ENCODE data around the gene ATP8A2.

- no peak for TF ChIP-seq RAD21 (IDR thresholded peaks at IDR 0.05; ENCODE audit: insufficient read depth, low read depth, low read length)
- no peak for TF ChIP-seq BCL3 (IDR thresholded peaks at IDR 0.05; ENCODE audit: borderline replicate concordance, insufficient read depth, low read depth, low read length, poor library complexity, severe bottlenecking)
- TF ChIP-seq TCF7 (IDR thresholded peaks at IDR 0.05; ENCODE audit: borderline replicate concordance) = no peak
- TF ChIP-seq RBBP5 (conservative IDR thresholded peaks at IDR 0.05) = no peak
Observed at GRCh38 chr13:25939961-25940687, 568.4 kb downstream of the ATP8A2 start.

All from GM12878 (cell line).